ENCODE measurements around the gene METAP1.

The METAP1 gene

GRCh38 chr4:98951710-98952109, 43.8 kb upstream of the METAP1 start:
- no peak overlapping the region for H2AFZ ChIP-seq (ENCODE audit: low read depth, low read length)
- DNase-seq: no peak

DNA sequence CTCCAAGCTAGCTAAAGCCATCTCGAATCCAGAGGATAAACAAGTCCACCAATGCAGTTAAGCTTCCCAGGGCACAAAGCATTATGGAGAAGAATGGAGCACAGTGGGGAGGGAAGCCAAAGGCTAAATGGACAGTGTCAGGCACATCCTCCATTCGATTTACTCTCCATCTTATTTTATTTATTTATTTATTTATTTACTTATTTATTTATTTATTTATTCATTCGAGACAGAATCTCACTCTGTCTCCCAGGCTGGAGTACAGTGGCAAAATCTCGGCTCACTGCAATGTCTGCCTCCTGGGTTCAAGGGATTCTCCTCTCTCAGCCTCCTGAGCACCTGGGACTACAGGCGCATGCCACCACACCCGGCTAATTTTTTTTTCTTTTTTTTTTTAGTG, 40.3 kb upstream of the METAP1 start:
- DNase-seq: no peak
- Histone ChIP-seq H2AFZ (ENCODE audit: low read depth, low read length) (no peak overlapping the region), H3K27me3 (ENCODE audit: insufficient read depth, low read length, poor library complexity) (no peaks in the 10 kb centered on the region), H4K20me1 (ENCODE audit: insufficient read depth, low read length) (no peaks in the 10 kb centered on the region), H3K4me3 (ENCODE audit: low read depth in 1 of 2, low read length in 2 of 2) (no peak overlapping the region), H3K36me3 (ENCODE audit: insufficient read depth, low read length) (no peaks in the 10 kb centered on the region), H3K27ac (ENCODE audit: low read length) (no peak overlapping the region), H3K4me1 (ENCODE audit: insufficient read depth, low read length) (no peaks in the 10 kb centered on the region), H3K9me3 (ENCODE audit: insufficient read depth, low read length, severe bottlenecking) (no peaks in the 10 kb centered on the region), H3K4me2 (ENCODE audit: insufficient read depth, low read length) (no peak overlapping the region), H3K79me2 (ENCODE audit: insufficient read depth, low read length) (no peaks in the 10 kb centered on the region), H3K9ac (ENCODE audit: low read depth, low read length) (no peak overlapping the region)
- TF ChIP-seq, protein P1, sequence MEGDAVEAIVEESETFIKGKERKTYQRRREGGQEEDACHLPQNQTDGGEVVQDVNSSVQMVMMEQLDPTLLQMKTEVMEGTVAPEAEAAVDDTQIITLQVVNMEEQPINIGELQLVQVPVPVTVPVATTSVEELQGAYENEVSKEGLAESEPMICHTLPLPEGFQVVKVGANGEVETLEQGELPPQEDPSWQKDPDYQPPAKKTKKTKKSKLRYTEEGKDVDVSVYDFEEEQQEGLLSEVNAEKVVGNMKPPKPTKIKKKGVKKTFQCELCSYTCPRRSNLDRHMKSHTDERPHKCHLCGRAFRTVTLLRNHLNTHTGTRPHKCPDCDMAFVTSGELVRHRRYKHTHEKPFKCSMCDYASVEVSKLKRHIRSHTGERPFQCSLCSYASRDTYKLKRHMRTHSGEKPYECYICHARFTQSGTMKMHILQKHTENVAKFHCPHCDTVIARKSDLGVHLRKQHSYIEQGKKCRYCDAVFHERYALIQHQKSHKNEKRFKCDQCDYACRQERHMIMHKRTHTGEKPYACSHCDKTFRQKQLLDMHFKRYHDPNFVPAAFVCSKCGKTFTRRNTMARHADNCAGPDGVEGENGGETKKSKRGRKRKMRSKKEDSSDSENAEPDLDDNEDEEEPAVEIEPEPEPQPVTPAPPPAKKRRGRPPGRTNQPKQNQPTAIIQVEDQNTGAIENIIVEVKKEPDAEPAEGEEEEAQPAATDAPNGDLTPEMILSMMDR (IDR thresholded peaks at IDR 0.05; ENCODE audit: borderline replicate concordance, extremely low read depth, low read length, poor library complexity, severe bottlenecking): no peak
- no peak for TF ChIP-seq EZH2 (IDR thresholded peaks at IDR 0.05; ENCODE audit: borderline replicate concordance, low read depth, low read length, severe bottlenecking)
- no peak for ATAC-seq (ENCODE audit: insufficient read depth, low read depth)

More at GRCh38 chr4:98951710-98952109, 43.8 kb upstream of the METAP1 start:
- no peak overlapping the region for H3K4me2 ChIP-seq (ENCODE audit: insufficient read depth, low read length)
- no peaks in the 10 kb centered on the region for H3K36me3 ChIP-seq (ENCODE audit: insufficient read depth, low read length)
- no peaks in the 10 kb centered on the region for H4K20me1 ChIP-seq (ENCODE audit: insufficient read depth, low read length)
- no peaks in the 10 kb centered on the region for H3K27me3 ChIP-seq (ENCODE audit: insufficient read depth, low read length, poor library complexity)
- H3K79me2 ChIP-seq (ENCODE audit: insufficient read depth, low read length): no peaks in the 10 kb centered on the region
- no peak overlapping the region for H3K9ac ChIP-seq (ENCODE audit: low read depth, low read length)
- H3K27ac ChIP-seq (ENCODE audit: low read length): no peak overlapping the region
- no peaks in the 10 kb centered on the region for H3K4me1 ChIP-seq (ENCODE audit: insufficient read depth, low read length)
- no peak for ATAC-seq (ENCODE audit: insufficient read depth, low read depth)
- no peaks in the 10 kb centered on the region for H3K9me3 ChIP-seq (ENCODE audit: insufficient read depth, low read length, severe bottlenecking)
- TF ChIP-seq, protein P1 (IDR thresholded peaks at IDR 0.05; ENCODE audit: borderline replicate concordance, extremely low read depth, low read length, poor library complexity, severe bottlenecking): no peak
- no peak for TF ChIP-seq EZH2 (IDR thresholded peaks at IDR 0.05; ENCODE audit: borderline replicate concordance, low read depth, low read length, severe bottlenecking)
- H3K4me3 ChIP-seq (ENCODE audit: low read depth in 1 of 2, low read length in 2 of 2): no peak overlapping the region

- Histone ChIP-seq H4K20me1 (ENCODE audit: insufficient read depth, low read length) (no peaks in the 10 kb centered on the region), H3K4me3 (ENCODE audit: low read depth in 1 of 2, low read length in 2 of 2) (no peak overlapping the region), H3K9me3 (ENCODE audit: insufficient read depth, low read length, severe bottlenecking) (no peaks in the 10 kb centered on the region), H3K79me2 (ENCODE audit: insufficient read depth, low read length) (no peaks in the 10 kb centered on the region), H2AFZ (ENCODE audit: low read depth, low read length) (no peak overlapping the region), H3K27me3 (ENCODE audit: insufficient read depth, low read length, poor library complexity) (no peaks in the 10 kb centered on the region), H3K4me1 (ENCODE audit: insufficient read depth, low read length) (no peaks in the 10 kb centered on the region), H3K27ac (ENCODE audit: low read length) (no peak overlapping the region), H3K4me2 (ENCODE audit: insufficient read depth, low read length) (no peak overlapping the region), H3K36me3 (ENCODE audit: insufficient read depth, low read length) (no peaks in the 10 kb centered on the region), H3K9ac (ENCODE audit: low read depth, low read length) (no peak overlapping the region)
- DNase-seq (no peak), ATAC-seq (ENCODE audit: insufficient read depth, low read depth) (peak; percentile 40; the same call in 2 of the 3 replicates)
- TF ChIP-seq EZH2 (IDR thresholded peaks at IDR 0.05; ENCODE audit: borderline replicate concordance, low read depth, low read length, severe bottlenecking): no peak
- TF ChIP-seq, protein P1 (IDR thresholded peaks at IDR 0.05; ENCODE audit: borderline replicate concordance, extremely low read depth, low read length, poor library complexity, severe bottlenecking): no peak
Observed at GRCh38 chr4:98958065-98958464, 37.5 kb upstream of the METAP1 start.

DNA sequence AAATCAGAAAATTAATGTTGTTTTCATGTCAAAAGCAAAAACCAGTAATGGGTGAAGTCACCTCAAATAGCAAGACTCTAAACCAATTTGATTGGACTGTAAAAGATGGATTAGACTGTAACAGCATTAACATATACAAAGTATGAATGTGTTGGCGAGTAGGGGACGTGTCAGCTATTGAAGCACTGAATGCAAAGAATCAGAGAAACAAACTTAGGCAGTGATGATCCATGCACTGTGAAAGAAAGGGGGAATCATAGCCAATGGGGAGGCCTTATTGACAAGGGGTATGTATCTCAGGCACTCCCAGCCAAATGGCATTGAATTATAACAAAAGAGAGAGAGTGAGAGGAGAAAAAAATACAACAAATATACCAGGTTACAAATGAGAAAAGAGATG, 36.1 kb upstream of the METAP1 start:
- no peak for TF ChIP-seq EZH2 (IDR thresholded peaks at IDR 0.05; ENCODE audit: borderline replicate concordance, low read depth, low read length, severe bottlenecking)
- TF ChIP-seq, protein P1 (IDR thresholded peaks at IDR 0.05; ENCODE audit: borderline replicate concordance, extremely low read depth, low read length, poor library complexity, severe bottlenecking): no peak
- H3K27me3 ChIP-seq (ENCODE audit: insufficient read depth, low read length, poor library complexity): no peaks in the 10 kb centered on the region
- no peaks in the 10 kb centered on the region for H3K79me2 ChIP-seq (ENCODE audit: insufficient read depth, low read length)
- H3K27ac ChIP-seq (ENCODE audit: low read length): no peak overlapping the region
- H3K36me3 ChIP-seq (ENCODE audit: insufficient read depth, low read length): no peaks in the 10 kb centered on the region
- no peak for DNase-seq
- H3K4me3 ChIP-seq (ENCODE audit: low read depth in 1 of 2, low read length in 2 of 2): no peak overlapping the region
- no peaks in the 10 kb centered on the region for H3K9me3 ChIP-seq (ENCODE audit: insufficient read depth, low read length, severe bottlenecking)
- no peaks in the 10 kb centered on the region for H3K4me1 ChIP-seq (ENCODE audit: insufficient read depth, low read length)
- no peaks in the 10 kb centered on the region for H4K20me1 ChIP-seq (ENCODE audit: insufficient read depth, low read length)
- no peak overlapping the region; the same call in 1 of the 2 replicates for H2AFZ ChIP-seq (ENCODE audit: low read depth, low read length)
- no peak overlapping the region for H3K4me2 ChIP-seq (ENCODE audit: insufficient read depth, low read length)
- H3K9ac ChIP-seq (ENCODE audit: low read depth, low read length): no peak overlapping the region
- no peak for ATAC-seq (ENCODE audit: insufficient read depth, low read depth)
